GM19193 (cell line): ENCODE measurements around the gene CITED2.

ENCODE experiments used
- POLR2A ChIP-seq: IDR thresholded peaks from 4 replicates; pipeline ENCODE4 v1.6.1; 2011; ENCODE audit not compliant: insufficient read depth, insufficient read length; ENCODE audit errors: extremely low read depth

The CITED2 gene

GRCh38 chr6:139327038-139327437 lies 47.4 kb downstream of the CITED2 start:
- TF ChIP-seq POLR2A, result no peak

DNA sequence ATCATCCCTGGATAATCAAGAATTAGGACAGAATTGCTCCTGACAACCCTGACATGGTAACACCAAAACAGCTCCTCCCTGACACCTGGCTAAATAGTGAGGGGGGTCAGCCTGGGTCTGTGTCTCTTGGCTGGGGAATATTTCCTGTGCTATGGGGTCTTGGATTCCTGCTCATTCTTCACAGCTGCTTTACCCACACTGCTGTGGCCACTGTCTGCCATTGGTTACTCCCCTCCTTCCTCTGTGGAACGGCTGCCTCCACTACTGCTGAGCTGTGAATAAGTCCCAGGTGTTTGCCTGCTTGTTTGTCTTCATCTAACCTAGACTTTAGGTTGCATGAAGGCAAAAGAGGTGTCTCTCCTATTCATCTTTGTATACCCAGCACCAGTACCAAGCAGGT lies 48.8 kb downstream of the CITED2 start:
- no peak for TF ChIP-seq POLR2A

- no peak for TF ChIP-seq POLR2A
These were observed 49.3 kb downstream of the CITED2 start for GRCh38 chr6:139325125-139325524.

DNA sequence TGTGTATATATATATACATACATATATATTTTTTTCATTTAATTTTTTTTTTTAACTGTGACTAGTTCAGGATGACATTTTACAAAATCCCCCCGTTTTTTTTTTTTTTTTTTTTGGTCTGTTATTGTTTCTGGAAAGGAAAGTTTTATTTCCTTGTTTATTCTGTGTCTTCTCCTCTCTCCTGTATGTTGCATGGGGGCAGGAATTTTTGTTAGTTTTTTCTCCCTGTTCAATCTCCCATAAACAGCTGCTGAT lies 50.2 kb downstream of the CITED2 start:
- TF ChIP-seq POLR2A, result no peak

GRCh38 chr6:139323511-139324300 lies 50.7 kb downstream of the CITED2 start:
- no peak for TF ChIP-seq POLR2A
